GM21360 (cell line): ENCODE measurements around the gene ERAL1.
A peak's percentile ranks its signal among the peaks of the same experiment; 100 is the strongest.
"Not testable (repeated sequence)": the region's sequence is repeated elsewhere in the genome, so short reads cannot be mapped to it uniquely, and the experiment has no call there.

Experiments
- ATAC-seq: cut with Tn5 transposase; IDR thresholded peaks from one replicate; pipeline ENCODE4 v1.9.1; 2021; ENCODE audit warnings: mild to moderate bottlenecking, moderate library complexity; ENCODE audit not compliant: unreplicated experiment

ERAL1 gene

GRCh38 chr17:28849281-28849680 is 5.5 kb upstream of the ERAL1 start:
- ATAC-seq, result no peak

GRCh38 chr17:28853295-28853694 is 1.5 kb upstream of the ERAL1 start:
- no peak for ATAC-seq

GRCh38 chr17:28855336-28855679 is 492 bp downstream of the ERAL1 start:
- no peak for ATAC-seq

- ATAC-seq, result no peak
Measured at GRCh38 chr17:28856028-28856574, 1.3 kb downstream of the ERAL1 start.

- no peak for ATAC-seq
Measured at GRCh38 chr17:28857905-28858800, 3.3 kb downstream of the ERAL1 start.

- no peak for ATAC-seq
Measured at GRCh38 chr17:28858801-28859355, 4.1 kb downstream of the ERAL1 start.

- no peak for ATAC-seq
Measured at GRCh38 chr17:28860363-28860808, 5.6 kb downstream of the ERAL1 start.

GRCh38 chr17:28861393-28862203 is 6.8 kb downstream of the ERAL1 start:
- ATAC-seq, result no peak

- ATAC-seq, result no peak
Measured at GRCh38 chr17:28862561-28862960, 7.7 kb downstream of the ERAL1 start.

- no peak for ATAC-seq
Measured at GRCh38 chr17:28863953-28864352, 9.1 kb downstream of the ERAL1 start.

- ATAC-seq, result no peak
Measured at GRCh38 chr17:28864991-28865849, 10.4 kb downstream of the ERAL1 start.

- no peak for ATAC-seq
Measured at GRCh38 chr17:28865946-28866752, 11.3 kb downstream of the ERAL1 start.

GRCh38 chr17:28867276-28867675 is 12.5 kb downstream of the ERAL1 start:
- ATAC-seq, result no peak

GRCh38 chr17:28871056-28871579 is 16.3 kb downstream of the ERAL1 start:
- ATAC-seq, result peak; percentile 81

GRCh38 chr17:28873839-28874238 is 19.0 kb downstream of the ERAL1 start:
- ATAC-seq, result no peak

GRCh38 chr17:28874750-28875149 is 19.9 kb downstream of the ERAL1 start:
- ATAC-seq, result no peak

- ATAC-seq, result no peak
Measured at GRCh38 chr17:28875848-28876550, 21.2 kb downstream of the ERAL1 start.

- not testable (repeated sequence) for ATAC-seq
Measured at GRCh38 chr17:28877150-28877711, 22.4 kb downstream of the ERAL1 start.
